HTERT RPE-1 (cell line): Measurements from ENCODE around the gene SCART1.
"Not testable (repeated sequence)": the region's sequence is repeated elsewhere in the genome, so short reads cannot be mapped to it uniquely, and the experiment has no call there.

Experiments used
- in situ Hi-C: fragments of 300-500 bp; cut with MboI; formaldehyde crosslinking; loops from 4 replicates; pipeline ENCODE4 v1.14.3; 2020; ENCODE audit warnings: low sequenced_read_pairs

Gene SCART1

DNA sequence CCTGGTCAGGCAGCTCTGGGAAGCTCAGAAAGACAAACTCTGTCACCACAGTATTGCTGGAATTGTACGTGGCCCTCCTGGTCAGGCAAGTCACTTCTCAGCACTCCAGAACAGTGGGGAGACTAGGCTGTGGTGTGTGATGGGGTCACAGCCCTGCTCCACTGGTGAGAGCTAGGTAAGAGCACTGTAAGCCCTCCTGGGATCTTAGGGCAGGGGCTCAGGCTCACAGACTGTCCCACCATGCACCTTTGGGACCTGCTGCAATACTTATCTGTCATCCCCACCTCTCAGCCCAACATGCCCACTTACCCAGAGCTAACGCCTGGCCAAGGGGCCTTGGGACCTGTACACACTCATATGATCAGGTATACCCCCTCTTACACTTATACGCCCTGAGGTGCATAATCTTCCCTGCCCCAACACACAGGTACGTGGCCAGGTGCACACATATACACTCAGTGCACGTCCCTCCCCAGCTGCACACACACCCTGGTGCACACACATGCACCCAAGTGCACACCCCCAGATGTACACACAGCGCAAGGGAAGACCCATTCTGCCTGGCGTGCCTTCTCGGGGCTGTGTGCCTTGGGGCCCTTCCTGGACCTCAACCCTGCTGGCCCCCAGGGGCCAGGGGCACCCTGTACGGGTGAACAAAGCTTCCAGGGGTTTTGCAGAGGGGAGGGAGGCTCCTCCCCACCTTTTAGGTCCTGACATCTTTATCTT, 21.7 kb upstream of the SCART1 start:
- in situ Hi-C loops, result not testable (repeated sequence)

DNA sequence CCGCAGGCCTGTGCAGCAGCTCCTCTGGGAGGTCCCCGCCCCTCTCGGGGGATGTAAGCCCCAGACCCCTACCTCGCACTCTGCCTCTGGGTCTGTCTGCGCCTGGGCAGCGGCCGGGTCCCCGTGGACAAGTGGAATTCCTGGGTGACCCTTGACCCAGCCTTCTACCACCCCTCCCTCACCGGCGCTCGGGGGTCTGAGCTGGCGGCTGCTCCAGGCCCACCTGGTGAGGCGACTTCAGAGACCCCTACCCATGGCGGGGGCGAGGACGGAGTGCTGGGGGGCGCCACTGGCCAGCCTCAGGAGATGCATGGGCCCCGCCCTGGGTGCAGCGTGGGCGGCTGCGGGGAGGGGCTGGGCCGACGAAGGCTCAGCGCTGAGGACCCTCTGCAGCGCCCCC, 21.0 kb upstream of the SCART1 start:
- in situ Hi-C loops, result not testable (repeated sequence)

DNA sequence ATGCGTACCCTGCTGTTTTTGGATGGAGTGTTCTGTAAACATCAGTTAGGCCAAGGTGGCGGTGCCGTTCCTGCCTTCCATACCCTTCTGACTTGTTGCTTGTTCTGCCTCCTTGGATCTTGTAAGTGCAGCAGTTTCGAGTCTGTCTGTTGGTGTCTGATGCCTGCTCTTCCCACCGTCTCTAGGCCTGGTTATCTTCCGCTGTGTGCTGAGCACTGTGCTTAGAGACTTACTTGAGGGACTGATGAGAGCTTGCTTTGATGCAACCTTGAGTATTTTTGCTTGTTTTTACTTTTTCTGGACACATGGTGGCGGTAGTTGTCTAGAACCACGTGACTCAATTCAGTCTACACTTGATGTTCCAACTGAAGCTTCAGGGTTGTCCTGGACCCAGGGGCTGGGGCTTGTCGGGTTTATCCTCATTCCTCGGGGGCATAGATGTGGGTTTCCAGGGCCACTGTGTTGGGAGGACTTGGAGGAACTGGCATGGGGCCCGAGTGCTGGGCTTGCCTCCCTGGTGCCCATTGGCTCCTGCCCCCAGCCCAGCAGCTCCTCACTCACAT, 15.0 kb upstream of the SCART1 start:
- in situ Hi-C loops, result no loop called here

DNA sequence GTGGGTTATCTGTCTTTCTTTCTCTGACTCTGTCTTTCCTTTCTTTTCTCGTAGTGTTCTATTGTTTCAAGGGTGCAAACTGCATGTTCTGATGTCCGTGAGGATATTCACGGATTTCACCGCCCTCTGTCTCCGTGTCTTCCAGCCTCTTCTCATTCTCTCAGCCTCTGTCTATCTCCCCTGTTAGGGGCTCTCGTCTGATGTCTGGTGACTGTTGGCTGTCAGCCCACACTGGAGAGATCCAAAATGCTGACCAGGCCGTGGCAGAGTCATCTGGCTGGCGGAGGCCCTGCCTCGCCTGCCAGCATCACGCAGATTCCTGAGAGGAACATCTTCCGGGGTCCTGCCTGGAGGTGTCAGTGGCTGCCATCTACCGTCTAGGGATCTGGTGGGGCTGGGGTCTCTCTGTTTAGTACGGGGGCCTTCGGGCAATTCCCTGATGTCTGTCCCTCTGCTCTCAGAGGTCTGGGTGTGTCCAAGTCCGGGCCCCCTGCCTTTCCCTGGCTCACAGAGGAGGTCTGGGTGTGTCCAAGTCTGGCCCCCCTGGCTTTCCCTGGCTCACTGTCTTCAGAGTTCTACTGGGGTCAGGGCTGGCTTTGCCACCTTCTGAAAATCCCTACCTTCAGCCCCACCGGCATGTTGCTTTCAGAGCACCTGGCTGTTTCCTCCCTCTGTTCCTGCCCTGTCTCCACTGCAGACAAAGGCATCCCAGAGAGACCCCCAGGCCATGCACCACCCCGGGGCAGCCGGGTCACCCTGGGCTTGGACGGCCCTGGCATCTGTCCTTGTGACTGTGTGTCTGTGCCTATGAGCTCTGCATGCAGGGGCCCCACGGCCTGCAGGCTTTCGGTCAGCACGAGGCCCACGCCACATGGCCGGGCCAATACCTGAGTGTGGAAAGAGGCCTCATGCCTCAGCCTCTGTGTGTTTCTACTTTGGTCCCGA, 14.0 kb upstream of the SCART1 start:
- in situ Hi-C loops, result no loop called here

DNA sequence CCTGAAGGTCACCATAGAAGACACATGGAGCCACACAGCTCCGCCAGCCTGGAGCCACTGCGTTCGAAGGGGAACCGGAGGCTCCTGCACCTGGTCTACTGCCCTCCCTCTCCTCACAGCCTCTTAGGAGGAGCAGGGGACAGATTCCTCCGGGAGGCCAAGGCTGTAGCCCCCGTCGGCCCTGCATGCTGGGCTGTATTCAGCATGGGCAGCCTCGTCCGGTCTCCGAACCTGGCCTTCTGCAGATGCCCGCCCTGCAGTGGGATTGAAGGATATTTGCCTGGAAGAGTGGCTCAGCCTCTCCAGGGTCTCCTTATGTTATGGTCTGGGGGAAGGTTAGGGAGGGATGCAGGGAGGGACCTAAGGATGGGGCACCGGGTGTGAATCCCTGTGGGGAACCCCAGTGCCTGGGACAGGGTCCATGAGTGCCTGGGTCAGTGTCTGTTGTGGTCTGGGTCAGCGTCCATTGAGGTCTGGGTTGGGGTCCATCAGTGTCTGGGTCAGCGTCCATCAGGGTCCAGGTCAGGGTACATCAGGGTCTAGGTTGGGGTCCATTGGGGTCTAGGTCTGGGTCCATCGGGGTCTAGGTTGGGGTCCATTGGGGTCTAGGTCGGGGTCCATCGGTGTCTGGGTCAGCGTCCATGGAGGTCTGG, 13.0 kb upstream of the SCART1 start:
- in situ Hi-C loops, result no loop called here

DNA sequence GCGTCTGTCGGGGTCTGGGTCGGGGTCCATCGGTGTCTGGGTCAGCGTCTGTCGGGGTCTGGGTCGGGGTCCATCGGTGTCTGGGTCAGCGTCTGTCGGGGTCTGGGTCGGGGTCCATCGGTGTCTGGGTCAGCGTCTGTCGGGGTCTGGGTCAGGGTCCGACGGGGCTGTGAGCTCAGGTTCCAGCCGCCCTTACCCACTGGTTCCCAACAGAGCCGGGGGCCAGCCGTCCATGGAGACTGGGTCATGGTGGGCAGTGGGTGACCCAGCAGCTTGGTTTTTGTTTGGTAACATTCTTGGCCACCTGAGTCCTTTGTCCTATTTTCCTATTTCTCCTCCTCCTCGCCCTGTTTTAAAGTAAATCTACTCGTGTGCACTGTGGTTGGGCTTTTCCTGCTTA, 12.4 kb upstream of the SCART1 start:
- in situ Hi-C loops, result not testable (repeated sequence)

DNA sequence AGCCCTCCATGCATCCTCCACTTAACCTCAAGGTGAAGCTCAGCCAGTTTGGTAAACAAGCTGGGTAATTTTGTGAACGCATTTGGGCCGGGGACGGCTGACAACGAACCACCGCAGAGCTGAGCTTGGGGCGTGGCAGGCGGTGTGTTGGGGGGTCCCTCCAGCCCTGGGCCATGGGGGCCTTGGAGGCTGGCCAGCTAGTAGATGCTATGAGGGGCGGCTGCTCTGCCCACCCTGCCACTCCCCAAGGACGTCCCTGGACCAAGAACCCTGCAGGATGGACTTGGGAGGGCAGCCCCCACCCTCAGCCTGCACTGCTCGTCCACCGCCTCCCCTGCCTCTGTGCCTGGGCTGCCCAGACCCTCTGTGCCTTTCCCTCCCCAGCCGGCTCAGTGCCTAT, 12.0 kb upstream of the SCART1 start:
- in situ Hi-C loops, result no loop called here

DNA sequence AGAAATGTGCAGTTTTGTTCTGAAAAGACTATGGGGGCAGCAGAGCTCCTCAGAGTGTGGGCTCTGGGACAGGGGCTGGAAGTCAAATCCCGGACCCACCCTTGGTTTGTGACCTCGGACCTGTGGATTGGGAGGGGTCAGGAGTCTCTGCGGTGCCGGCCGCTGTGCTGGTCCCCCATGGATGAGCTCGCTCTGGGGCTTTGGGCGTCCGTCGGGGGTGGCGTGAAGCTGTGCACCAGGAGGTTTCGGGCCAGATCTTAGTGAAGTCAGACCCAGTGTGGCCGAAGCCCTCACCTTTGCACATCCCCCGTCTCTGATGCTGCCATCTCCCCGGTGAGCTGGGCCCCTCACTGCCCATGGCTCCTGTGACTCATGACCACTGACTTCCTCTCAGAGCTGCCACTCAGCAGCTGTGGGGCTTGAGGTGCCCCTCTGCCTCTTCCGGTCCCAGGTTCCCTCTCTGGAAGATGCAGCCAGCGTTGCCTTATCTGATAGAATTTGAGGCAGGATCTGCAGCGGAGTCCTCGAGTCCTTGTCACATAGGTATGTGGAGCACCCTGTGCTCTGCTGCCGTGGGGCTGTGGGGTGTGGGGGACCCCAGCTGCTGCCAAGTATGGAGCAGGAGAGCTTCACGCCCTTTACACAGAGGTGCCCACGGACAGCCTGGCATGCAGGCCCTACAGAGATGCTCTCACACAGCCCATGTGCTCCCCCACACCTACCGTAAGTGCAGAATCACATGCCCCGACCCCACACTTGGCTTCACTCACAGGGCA, 11.4 kb upstream of the SCART1 start:
- in situ Hi-C loops, result no loop called here

DNA sequence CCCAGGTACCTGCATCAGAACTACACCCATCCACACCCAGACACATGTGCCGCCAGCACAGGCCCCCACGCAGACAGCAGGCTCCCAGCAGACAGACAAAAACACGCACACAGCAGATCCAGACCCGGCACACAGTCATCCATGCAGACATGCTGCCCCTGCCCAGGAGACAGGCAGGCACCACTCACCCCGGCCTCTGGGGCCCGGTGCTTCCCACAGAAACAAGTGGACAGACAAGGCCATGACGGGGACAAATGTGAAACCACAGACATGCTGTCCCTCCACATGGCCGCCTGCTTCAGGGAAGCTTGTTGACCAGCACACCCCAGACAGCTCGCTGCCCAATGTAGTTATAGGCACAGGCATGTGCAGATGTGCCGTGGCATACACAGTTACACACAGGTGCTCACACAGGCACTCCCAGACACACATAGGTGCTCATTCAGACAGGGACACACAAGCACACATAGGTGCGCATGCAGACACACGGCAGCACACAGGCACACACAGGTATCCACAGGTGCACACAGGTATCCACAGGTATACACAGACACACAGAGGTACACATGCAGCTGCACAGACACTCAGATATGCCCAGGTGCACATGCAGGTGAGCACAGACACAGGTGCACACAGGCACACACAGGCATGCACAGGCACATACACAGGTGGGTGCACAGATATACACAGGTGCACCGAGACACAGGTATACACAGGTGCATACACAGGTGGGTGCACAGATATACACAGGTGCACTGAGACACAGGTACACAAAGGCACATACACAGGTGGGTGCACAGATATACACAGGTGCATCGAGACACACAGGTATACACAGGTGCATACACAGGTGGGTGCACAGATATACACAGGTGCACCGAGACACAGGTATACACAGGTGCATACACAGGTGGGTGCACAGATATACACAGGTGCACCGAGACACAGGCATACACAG, 10.5 kb upstream of the SCART1 start:
- in situ Hi-C loops, result no loop called here

DNA sequence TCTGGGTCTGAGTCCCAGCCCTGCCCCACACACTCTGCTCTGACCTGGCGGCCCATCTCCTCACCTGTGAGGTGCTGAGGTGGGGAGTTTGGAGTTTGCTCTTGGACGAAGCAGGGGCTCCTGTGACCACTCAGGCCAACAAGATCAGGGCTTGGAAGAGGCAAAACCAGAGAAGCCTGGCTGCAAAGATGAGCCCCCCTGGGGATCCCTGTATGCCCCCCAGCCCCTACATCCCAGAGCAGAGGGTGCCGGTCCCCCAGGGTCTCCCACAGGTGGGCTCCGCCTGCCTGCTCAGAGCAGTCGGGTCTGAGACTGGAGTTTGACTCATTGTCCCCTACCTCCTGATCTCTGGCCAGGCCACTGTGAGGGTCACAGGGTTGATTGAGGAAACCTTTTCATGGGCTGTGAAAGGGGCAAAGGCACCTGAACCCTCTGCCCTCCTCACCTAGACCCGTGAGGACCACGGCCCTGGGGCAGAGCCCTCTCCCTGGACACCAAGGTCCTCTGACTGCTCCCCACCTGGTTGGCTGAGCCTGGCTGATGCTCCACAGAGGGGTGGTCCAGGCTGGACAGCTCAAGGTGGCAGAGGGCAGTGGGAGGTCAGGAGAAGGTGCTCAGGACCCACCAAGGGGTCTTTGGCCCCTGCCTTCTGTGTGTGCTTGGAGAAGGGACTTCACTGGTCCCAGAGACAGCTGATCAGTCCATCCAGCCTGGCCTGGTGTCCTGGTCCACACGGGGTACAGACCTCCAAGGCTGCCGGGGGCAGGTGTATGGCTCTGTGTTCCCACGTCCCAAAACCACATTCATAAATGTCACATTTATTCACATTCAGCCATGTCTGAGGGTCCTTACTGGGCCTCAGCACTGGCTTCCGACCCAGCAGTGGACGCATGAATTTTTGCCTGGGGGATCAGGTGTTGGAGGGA, 9.1 kb upstream of the SCART1 start:
- in situ Hi-C loops, result no loop called here

DNA sequence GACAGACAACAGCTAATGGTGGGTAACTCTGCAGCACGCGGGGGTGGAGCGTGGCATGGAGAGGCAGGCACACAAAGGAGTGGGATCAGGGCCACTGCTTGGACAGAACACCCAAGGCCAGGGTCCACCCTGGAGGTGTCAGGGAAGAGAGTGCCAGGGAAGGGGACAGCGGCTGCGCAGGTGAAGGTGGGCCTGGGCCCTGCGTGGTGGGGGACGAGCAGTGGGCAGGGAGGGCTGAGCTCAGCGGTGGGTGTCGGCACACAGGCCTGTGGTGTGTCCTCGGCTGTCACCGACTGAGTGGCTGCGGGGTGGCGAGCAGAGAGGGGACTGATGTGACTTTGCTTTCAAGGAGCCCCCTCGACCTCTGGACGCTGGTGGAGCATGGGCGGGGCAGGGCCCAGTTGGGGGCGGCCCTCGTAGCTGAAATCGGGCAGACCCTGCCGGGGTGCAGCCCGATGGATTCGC, 8.4 kb upstream of the SCART1 start:
- in situ Hi-C loops, result no loop called here

DNA sequence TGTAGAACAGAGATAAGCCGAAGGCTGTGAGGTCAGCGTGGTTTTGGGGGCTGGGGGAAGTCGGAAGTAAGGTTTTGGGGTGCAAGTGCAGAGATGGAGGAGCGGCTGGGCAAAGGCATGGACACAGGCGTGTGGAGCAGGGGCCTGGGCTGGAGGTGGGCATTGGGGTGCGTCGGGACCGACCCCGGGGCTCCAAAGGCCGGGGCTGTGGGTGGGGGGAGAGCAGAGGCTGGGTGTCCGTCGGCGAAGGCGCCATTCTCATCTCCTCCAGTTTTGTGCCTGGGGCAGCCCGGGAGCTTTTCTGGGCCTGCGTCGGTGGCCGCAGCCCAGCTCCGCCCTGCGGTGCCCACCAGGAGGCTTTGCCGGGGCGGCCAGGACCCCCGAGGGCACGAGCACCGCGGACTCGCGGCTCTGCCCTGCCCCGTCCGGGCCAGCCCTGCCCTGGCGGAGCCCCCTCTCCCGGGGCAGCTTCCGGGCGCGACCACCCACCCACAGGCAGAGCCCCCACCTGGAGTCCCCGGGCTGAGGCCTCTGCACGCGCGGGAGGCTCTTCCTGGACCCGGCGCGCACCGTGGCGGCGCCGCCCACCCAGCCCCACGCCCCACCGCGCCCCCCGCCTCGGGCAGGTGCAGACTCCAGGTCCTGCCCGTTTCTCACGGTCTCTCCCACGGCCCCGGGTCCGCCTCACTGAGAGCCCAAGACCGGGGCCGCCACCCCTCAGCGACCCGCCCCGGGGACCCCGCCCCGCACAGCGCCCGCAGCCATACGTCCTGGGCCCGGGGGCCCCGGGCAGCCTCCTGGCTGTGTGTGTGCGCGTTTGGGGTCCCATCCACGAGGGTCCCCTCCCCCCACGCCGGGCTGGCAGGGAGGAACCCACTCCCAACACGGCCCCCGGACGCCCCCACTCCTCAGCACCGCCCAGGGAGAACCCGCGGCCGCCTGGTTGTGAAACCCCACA, 7.7 kb upstream of the SCART1 start:
- in situ Hi-C loops, result no loop called here

DNA sequence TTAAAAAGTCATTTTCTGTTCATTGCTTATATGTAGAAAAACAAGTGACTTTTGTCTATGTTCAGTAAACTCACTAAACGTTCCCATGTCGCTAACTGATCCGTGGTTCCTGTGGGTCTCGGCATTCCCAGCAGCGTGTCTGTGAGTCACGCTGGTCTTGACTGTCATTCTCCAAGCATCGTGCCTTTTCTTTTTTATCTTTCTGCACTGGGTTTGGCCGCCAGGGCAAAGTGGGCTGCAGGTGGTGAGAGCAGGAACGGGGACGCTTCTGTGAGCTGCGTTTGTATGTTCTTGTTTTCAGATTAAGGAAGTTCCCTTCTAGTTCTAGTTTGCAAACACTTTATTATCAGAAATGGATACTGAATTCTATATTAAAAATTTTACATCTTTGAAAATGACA, 6.8 kb upstream of the SCART1 start:
- in situ Hi-C loops, result no loop called here

DNA sequence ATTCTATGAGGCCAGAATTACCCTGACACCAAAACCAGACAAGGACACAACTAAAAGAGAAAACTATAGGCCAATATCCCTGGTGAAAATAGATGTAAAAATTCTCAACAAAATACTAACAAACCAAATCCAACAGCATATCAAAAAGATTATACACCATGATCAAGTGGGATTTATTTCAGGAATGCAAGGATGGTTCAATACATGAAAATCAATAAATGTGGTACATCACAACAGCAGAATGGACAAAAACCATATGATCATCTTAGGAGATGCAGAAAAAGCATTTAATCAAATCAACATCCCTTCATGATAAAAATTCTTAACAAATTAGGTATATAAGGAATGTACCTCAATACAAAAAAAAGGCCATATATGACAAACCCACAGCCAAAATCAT, 5.6 kb upstream of the SCART1 start:
- in situ Hi-C loops, result no loop called here

DNA sequence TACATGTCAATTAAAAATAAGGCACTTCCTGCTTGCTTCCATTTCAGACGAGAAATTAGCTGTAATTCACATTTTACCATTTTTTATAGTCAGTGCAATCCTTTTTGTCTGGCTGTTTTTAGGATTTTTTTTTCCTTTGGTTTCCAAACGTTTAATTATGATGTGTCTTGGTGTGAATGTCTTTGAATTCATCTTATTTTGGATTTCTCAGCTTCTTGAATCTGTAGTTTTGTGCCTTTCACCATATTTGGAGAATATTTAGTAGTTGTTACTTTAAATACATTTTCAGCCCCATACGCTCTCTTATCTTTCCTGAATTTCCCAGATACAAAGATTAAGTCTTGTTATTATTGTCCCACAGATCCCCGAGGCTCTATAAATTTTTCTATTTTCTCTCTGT, 2.4 kb upstream of the SCART1 start:
- in situ Hi-C loops, result no loop called here

DNA sequence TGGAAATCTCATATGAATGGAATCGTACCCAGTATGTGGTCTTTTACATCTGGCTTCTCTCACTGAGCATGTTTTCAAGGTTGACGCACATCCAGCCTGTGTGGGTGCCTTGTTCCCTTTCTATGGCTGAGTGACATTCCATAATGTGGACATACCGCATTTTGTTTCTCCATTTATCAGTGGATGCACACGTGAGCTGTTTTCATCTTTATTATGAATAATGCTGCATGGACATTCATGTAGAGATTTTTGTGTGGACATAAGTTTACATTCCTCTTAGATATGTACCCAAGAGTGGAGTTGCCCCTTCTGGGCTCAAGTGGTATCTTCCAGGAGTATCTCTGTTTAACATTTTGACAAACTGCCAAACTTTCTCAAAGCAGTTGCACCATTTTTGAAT, 1.3 kb upstream of the SCART1 start:
- in situ Hi-C loops, result no loop called here

DNA sequence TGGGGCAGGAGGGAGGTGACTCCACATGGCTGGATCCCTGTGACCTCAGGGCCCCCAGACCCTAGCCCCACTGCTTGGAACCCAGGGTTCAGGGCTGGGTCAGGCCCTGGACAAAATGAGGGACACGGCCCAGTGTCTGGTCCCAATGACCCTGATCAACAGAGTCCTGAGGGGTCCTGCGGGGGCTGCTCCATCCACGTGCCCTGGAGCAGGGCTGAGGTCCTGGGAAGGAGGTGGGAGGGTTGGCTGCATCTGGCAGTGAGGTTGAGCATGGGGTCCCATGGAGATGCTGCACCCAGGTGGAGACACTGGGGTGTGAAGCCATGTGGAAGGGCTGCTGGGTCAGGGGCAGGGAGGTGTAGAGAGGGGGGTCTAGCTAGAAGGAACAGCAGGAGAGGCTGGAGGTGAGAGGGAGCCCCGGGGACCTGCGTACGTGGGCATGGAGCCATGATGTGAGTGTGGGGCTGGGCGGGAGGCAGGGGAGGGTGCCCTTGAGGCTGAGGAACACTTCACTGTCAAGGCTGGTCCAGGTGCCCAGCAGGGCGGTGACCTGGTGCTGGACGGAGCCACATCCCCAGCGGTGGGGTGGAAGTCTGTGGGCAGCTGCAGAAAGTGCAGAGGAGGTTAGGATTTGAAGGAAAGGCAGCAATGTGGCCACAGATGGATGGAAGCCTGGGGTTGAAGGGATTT, 604 bp downstream of the SCART1 start:
- in situ Hi-C loops, result no loop called here
